ENCODE results near the gene CDKN2D.

DNA sequence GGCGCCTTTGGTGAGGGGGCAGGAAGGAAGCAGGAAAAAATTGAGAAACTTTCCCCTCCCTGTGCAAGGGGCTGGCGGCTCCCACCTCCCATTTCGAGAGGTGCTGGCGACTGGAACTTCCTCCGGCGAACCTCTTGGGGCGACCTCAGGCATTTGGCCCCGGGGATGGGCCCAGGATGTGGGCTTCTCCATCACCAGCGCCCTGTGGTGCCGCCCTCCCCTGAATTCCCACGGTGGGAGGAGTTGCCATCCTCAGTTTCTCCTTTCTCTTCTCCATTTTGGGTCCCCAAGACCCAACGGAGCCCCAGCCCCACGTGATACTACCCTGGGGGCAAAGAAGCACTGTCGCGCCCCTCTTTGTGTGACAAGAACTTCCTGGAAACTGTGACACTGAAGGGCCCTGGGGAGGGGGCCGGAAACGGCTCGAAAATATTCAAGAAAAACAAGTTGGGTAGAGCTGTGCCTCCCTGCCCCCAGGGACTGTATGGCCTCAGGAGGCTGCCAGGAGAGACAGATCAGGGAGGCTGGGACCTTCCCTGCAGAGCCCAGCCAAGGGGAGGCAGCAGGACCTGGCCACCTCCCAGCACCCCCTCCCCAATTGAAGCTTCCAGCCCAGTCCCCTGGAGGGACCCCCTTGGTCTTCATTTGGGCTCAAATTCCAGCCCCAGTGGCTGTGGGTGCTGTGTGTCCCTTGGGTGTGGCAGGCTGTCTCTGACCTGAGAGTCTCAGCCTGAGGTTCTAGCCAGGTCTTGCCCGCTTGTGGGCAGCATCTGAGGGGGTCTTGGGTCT, 34.5 kb upstream of the CDKN2D start:
- TF ChIP-seq, protein P1, sequence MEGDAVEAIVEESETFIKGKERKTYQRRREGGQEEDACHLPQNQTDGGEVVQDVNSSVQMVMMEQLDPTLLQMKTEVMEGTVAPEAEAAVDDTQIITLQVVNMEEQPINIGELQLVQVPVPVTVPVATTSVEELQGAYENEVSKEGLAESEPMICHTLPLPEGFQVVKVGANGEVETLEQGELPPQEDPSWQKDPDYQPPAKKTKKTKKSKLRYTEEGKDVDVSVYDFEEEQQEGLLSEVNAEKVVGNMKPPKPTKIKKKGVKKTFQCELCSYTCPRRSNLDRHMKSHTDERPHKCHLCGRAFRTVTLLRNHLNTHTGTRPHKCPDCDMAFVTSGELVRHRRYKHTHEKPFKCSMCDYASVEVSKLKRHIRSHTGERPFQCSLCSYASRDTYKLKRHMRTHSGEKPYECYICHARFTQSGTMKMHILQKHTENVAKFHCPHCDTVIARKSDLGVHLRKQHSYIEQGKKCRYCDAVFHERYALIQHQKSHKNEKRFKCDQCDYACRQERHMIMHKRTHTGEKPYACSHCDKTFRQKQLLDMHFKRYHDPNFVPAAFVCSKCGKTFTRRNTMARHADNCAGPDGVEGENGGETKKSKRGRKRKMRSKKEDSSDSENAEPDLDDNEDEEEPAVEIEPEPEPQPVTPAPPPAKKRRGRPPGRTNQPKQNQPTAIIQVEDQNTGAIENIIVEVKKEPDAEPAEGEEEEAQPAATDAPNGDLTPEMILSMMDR (IDR thresholded peaks at IDR 0.05; ENCODE audit: low read depth, low read length, poor library complexity, severe bottlenecking): no peak
- no peak for TF ChIP-seq EZH2phosphoT487 (IDR thresholded peaks at IDR 0.05; ENCODE audit: borderline replicate concordance, low read length)

Measured in DOHH2 (cell line).